Activated CD8-positive, alpha-beta memory T cell treated with anti-CD3 and anti-CD28 coated beads for 24 hours (primary cell): ENCODE results near the gene AKAP13.
A peak's percentile ranks its signal among the peaks of the same experiment; 100 is the strongest.
"Not testable (repeated sequence)": the region's sequence is repeated elsewhere in the genome, so short reads cannot be mapped to it uniquely, and the experiment has no call there.

Experiments used
- DNase-seq: peaks from one replicate; pipeline ENCODE4 v3.0.0-alpha.2; 2020

The AKAP13 gene

GRCh38 chr15:85781099-85781498 is 400.7 kb downstream of the AKAP13 start:
- no peak for DNase-seq

DNA sequence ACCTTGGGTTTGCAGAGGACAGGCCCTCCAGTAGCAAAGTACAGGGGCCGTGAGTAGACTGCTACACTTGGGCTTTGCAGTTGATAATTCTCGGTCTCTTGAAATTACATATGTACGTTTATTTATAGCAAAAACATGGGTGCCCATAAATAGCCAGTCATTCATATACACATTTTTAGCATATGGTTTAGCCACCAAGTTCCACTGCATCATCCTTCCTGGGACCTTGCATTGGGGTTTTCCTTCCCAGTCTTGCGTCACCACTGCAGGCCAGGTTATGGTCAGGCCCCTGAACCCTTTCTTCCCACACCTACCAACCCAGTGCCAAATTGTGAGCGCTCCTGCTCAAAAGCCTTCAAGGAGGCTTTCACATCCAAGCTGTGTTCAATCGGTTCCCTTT is 401.7 kb downstream of the AKAP13 start:
- DNase-seq = no peak

DNA sequence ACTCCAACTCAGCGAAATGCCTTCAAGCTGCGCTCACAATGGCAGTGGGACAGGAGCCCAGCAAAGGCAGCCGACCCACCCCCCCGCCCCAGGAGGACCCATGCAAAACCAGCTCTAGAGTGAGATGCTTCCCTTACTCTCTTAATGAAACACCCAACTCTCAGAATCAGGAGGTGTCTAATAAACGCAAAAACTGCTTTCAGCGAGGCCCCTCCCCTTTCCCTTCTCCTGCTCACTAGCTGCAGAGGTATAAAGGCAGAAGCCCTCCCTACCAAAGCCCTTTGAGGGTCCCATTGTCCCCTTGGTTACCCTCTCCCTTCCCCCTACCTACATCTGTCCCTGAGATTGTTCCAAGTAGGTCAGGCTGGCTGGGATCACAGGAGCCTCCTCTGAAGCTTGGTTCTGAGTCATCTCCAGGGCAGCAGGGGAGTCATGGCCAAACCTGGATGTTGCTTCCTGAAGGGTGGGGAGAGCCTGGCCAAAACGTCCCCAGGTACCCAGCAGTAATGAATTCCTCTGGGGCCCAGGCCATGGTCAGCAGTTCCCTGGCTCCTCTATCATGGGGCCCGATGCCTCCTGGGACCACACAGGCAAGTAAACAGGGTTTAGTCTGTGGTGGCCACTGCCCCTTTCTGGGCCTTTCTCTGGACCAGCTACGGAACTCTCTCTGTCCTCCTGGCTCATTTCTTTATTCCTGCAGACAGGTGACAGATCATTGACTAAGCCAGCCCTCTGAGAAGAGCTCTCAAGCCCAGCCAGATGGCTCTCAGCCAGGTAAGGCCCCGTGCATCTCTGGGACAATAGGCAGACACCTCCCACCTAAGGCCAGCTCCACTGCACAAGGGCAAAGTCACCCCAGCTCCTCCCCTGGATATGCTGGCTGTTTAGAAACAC is 405.7 kb downstream of the AKAP13 start:
- no peak for DNase-seq

DNA sequence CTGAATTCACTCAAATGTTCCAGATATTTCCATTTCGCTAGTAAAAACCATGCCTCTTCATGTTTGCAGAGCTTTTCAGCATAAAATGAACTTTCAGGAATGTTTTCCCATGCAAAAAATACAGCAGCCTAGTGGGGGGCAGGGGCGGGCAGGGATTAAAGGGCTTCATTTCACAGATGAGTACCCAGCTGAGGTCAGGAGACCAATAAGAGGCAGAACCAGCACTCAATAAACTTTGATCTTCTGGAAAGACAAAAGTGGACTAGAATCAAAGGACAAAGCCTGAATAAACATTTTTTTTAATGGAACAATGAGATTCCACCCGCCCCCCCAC is 406.3 kb downstream of the AKAP13 start:
- DNase-seq = no peak

DNA sequence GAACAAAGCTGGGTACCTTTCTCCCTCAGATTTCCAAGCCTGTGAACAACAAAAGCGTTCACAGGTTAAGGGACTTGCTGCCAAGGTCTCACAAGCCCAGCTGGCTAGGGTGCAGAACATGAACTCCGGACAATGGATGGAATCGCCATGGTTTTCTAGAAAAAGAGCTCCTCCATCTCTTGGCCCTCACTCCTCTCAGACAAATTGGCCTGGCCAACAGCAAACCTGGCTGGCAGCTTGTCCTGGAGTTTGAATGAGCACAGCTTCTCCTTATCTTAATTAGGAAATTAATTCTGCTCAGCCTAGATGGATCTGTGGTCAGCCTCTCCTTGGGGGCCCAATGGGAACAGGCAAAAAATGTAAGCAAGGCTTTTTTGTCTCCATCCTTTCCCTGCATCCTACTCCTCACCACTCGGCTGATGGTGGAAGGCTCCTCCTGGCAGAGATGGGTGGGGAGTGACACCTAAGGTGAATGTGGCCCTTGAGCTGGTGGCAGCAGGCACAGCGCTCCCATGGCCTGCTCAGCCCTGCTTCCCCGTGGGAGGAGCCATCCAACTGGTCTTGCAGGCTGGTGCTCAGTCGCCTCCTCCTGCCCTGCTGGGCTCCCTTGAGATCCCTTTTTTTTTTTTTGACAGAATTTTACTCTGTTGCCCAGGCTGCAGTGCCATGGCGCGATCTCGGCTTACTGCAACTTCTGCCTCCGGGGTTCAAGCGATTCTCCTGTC is 408.5 kb downstream of the AKAP13 start:
- no peak for DNase-seq

DNA sequence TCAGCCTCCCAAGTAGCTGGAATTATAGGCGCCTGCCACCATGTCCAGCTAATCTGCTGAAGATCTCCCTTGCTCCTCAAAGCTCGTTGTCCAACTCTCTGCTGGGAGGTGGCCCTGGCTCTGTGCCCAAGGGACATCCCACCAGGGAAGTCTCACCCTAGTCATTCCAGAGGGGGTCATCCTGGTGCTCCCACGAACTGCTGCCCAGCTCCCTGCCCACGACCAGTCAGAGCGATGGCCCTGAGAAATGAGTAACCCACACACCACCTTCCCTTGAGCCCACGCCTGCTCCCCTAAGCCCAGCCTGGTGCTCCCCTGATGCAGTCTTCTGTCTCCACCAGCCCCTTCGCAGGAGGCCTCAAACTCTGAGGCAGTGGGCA is 409.1 kb downstream of the AKAP13 start:
- no peak for DNase-seq

- DNase-seq = no peak
These were observed 411.8 kb downstream of the AKAP13 start for GRCh38 chr15:85792102-85792731.

DNA sequence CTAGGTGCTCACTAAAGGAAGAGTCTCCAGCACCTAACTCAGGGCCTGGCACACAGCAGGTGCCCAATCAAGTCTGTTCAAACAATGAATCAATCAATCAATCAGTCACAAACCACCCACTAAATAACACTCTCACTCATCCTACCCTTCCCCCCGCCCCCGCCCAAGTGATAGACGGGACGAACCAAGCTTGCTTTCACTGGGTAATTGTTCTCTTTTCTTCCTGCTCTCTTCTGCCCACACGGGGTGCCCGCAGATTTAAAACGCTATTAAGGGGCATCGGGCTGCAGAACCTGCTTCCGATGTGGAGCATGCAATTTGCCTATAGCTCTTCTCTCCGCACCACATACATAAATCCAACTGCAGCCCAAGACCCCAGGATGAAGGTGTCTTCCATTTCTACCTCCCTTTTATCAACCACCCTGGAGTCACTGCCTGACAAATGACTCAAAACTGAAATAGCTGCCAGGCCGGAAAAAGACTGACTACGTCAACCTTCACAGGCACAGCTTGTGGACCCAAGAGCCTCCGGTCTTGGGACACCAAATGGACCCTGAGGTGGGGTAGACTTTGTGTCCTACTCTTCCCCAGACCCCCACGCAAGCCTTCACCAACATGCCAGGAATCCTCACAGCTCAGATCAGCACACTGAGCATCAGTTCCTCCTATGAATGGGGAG is 412.6 kb downstream of the AKAP13 start:
- DNase-seq = no peak

DNA sequence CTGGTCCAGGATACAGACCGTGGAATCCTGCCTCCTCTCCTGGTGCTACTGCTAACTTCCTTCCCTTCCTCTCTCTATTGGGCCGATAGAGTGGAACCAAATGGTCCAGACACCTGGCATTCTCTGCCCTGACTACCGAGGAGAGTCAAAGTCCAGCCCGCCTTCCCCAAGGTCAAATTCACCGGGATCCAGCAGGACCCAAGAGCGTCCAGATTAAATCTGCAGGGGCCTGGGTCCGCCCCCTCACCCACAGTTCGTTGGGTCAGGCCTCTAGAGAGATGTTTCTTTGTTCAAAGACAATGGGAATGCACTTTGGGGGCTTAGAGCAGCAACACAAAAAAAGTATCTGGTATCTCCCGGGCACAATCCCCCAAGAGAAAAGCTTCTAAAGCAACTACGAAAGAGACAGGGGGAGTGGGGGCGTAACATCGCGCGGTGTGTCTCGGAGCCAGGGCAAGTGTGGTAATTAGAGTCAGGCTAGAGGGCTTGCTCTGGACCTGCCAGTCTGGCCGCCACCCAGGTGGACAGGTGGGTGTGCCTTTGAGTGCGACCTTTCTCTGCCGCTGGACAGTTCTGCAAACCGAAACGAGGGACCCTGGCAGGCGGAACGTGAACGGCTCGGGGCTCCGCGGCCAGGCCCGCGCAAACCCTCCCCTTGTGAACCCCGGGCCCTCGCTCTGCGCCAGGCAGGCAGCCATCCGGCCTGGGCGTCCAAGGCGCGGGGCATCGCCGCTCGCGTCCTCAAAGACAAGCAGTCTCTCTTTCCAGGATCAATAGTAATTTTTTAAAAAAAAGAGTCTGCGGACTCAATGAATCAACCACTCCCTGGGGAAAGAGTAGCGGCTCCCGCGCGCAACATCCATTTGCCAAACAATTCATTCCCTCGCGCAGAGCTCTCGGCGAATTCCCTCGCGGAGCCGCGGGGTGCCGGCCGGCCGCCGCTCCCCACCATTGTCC is 413.5 kb downstream of the AKAP13 start:
- DNase-seq = peak; percentile 73

GRCh38 chr15:85794598-85795336 is 414.4 kb downstream of the AKAP13 start, which contains the start of gene KLHL25:
KLHL25 (minus strand) TSS chr15:85794925; CDS start chr15:85769810, 25,115 bp downstream.
- DNase-seq = peak; percentile 93

DNA sequence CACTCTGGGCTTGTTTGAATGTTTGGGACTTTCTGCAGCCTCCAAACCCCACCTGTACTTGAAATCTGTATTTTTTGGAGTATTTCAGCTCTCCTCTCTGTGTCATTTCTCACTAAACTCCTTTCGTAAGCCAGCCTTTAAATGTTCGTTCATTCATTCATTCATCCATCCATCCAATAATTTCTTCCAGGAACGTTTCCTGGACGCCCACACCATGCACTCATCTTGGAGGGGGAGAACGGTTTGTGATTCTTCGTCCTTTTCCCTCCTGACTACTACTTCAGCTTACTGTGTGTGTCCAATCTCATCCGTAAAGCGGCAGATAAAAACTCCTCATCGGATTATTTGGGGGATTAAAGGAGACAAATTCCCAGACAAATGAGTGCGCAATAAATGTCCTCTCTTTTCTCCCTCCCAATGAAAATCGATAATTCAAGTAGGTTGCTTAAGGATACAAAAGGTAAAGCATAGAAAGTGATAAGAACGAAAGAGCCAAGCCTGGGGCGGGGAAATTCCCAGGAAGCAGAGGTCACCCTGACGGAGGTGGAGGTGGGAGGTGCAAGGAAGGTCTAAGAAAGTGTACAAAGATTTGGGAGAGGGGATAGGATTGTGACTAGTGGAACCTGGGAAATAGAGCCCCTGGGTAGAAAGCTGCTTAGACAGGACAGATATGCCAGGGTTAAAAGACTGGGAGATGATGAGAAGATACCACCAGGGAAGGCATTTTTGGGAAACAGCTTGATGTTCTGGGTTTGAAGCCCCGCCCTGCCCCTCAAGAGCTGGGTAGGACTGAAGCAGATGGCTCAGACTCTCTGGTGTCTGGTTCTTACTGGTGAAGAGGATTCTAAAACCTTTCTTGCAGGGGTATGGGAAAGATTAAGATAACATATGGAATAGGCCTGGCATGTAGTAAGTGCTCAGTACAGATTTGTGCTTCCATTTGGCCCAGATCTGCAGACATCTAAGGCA is 415.2 kb downstream of the AKAP13 start:
- DNase-seq = no peak

- not testable (repeated sequence) for DNase-seq
These were observed 416.0 kb downstream of the AKAP13 start for GRCh38 chr15:85796371-85796770.
